HG02852 (cell line): ENCODE measurements around the gene SYVN1.

Source experiments
- ATAC-seq: cut with Tn5 transposase; IDR thresholded peaks from one replicate; pipeline ENCODE4 v1.9.1; 2021; ENCODE audit warnings: mild to moderate bottlenecking, moderate library complexity; ENCODE audit not compliant: unreplicated experiment

The SYVN1 gene

GRCh38 chr11:65114538-65115171, 19.7 kb downstream of the SYVN1 start:
- ATAC-seq = no peak

DNA sequence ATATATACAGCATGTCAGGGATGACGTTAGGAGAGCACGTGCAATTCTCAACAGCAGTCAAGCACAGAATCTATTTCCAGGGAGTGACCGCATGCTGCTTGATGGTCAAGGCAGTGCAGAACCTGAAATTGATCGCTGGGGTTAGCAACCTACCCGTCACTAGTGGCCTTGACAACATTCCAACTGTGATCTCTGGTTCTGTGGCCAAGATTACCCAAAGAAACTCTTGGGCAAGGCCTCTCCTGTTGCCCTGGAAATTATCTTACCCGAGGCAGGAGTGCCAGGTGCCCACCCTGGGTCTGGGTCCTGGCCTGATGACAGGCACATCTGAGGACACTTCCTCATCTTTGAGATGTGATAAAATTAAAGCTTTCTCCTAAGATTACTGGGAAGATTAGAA, 20.5 kb downstream of the SYVN1 start:
- no peak for ATAC-seq

- ATAC-seq = no peak
Observed at GRCh38 chr11:65113361-65113756, 21.0 kb downstream of the SYVN1 start.

- ATAC-seq = no peak
Observed at GRCh38 chr11:65112546-65113360, 21.6 kb downstream of the SYVN1 start.

DNA sequence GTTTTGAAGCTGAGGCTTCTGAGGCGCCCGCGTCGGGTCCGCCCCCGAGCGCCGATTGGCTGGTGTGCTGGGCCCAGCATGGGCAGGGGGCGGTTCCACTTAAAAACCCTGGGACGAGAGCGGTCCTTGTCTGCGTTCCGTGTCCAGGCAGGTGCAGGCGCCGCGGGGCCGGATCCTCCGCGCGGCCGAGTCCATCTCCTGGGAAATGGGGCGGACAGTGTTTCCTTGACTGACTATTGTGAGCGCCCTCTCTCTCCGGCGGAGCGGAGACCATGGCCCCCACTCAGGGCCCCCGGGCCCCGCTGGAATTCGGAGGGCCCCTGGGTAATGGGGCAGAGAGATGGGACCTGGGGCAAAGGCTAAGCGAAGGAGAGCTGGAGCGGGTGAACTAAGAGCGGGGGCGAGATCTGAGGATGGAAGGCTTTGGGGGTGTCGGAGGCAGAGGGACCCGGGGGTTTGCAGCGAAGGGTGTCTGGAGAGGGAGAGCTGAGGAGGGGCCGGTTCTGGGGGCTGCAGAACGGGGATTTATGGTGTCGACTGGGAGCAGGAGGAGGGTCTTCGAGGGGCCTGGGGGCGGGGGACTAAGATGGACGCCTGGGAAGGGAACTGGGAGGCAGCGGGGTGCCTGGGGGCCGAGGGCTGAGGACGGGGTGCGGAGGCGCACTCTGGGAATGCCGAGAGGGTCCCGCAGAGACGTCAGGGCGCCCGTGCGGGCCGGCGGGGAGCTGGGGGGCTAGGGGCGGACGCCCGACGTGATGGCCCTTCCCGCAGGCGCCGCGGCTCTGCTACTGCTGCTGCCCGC, 22.4 kb downstream of the SYVN1 start, which contains the start of gene TM7SF2:
TM7SF2 (plus strand) TSS at position 129 of the 802 bp plus-strand sequence; CDS start at position 273, 144 bp downstream.
- peak; percentile 71 for ATAC-seq

DNA sequence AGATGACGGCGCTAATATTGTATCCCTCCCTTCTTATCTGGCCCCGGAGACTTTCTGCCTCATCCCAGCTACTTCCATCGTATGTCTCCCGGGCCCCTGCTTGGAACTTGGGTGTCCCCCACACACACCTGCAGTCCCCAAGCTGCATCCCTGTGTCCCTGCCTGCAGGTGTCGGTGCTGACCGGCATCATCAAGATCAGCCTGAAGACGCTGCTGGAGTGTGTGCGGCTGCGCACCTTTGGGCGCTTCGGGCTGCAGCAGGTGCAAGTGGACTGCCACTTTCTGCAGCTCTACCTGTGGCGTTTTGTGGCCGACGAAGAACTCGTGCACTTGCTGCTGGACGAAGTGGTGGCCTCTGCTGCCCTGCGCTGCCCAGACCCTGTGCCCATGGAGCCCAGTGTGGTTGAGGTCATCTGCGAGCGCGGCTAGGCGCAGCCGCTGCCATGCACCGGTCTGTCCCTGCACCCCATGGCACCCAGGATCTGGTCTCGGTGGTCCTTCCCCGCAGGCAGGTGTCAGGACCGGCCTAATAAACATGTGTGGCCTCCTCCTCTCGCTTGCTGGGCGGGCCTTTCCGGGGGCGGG, 23.1 kb downstream of the SYVN1 start:
- no peak for ATAC-seq

- ATAC-seq = no peak
Observed at GRCh38 chr11:65110354-65110861, 23.9 kb downstream of the SYVN1 start.

GRCh38 chr11:65109231-65110198, 24.8 kb downstream of the SYVN1 start:
- ATAC-seq = no peak

DNA sequence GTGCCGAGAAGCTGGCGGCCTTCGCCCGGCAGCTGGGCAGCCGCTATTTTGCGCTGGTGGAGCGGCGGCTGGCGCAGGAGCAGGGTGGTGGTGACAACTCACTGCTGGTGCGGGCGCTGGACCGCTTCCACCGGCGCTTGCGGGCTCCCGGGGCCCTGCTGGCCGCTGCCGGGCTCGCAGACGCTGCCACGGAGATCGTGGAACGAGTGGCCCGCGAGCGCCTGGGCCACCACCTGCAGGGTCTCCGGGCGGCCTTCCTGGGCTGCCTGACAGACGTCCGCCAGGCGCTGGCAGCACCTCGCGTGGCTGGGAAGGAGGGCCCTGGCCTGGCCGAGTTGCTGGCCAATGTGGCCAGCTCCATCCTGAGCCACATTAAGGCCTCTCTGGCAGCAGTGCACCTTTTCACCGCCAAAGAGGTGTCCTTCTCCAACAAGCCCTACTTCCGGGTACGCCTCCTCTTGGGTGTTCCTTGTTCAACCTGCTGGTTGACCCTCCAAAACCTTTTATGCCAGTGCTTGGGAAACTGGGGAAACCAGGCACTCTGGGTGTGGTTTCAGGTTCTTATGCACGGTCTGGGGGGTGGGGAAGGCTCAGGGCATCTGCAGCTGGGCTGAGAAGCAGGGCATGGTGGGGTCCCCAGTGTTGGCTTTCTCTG, 25.7 kb downstream of the SYVN1 start:
- ATAC-seq = no peak

DNA sequence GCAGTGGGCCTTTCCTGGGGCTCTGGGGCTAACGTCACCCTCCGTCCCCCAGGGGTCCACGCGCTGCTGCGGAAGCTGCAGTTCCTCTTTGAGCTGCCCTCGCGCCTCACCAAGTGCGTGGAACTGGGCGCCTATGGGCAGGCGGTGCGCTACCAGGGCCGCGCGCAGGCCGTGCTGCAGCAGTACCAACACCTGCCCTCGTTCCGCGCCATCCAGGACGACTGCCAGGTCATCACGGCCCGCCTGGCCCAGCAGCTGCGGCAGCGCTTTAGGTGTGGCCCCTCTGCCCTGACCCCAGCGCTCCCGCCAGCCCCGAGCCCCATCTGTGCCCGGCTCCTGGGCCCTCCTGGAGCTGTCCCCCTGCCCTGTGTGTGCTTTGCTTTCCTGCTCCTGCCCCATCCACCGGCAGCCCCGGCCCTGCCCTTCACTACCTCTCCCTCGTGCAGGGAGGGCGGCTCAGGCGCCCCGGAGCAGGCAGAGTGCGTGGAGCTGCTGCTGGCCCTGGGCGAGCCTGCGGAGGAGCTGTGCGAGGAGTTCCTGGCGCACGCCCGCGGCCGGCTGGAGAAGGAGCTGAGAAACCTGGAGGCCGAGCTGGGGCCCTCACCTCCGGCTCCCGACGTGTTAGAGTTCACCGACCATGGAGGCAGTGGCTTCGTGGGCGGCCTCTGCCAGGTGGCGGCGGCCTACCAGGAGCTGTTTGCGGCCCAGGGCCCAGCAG, 26.4 kb downstream of the SYVN1 start:
- no peak for ATAC-seq

- no peak for ATAC-seq
Observed at GRCh38 chr11:65107078-65107477, 27.2 kb downstream of the SYVN1 start.

- no peak for ATAC-seq
Observed at GRCh38 chr11:65104628-65105027, 29.7 kb downstream of the SYVN1 start.

GRCh38 chr11:65103476-65103875, 30.8 kb downstream of the SYVN1 start:
- no peak for ATAC-seq

DNA sequence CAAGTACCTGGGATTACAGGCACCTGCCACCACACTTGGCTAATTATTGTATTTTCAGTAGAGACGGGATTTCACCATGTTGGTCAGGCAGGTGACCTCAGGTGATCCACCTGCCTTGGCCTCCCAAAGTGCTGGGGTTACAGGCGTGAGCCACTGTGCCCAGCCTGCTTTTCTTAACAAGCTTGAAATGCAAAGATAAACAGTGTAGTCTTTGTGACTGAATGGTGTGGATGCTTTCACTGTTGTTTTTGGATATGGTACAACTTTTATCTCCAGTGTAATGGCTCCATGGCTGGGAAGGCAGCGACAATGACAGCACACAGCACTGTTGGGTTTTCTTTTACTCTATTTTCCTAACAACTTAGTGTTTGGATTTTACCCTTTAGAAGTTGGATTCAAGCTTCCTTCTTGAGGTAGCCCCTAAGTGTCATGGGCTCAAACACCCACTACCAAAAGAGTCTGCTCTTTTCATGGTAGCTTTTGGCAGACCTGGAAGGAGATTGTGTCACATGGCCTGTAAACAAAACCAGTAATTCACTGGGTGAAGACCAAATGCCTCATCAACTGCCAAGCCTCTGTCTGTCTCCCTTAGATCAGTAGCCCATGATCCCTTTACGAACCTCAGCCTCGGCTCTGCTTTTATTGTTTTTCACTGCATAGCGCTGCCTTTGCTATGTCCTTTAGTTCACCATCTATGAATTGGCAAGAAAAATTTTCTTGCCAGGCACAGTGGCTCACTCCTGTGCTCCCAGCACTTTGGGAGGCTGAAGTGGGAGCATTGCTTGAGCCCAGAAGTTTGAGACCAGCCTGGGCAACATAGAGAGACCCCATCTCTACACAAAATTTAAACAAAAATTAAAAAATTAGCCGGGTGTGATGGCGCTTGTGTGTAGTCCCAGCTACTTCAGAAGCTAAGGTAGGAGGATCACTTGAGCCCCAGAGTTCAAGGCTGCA, 31.9 kb downstream of the SYVN1 start:
- ATAC-seq = no peak

- no peak for ATAC-seq
Observed at GRCh38 chr11:65100674-65101350, 33.5 kb downstream of the SYVN1 start.

GRCh38 chr11:65096926-65097325, 37.4 kb downstream of the SYVN1 start:
- ATAC-seq = no peak
